Esophagus squamous epithelium (tissue), 5 donors: Measurements from ENCODE around the gene UFSP1. TPM values are rescaled to one million over a fixed set of nuclear protein-coding genes. Genes with fewer than 3 reads are reported as not detected.
"Not testable (repeated sequence)": the region's sequence is repeated elsewhere in the genome, so short reads cannot be mapped to it uniquely, and the experiment has no call there.

Experiments used
- DNase-seq: peaks from one replicate; lab custom pipeline; 2025; lab: John Stamatoyannopoulos, UW
- H3K27ac ChIP-seq, 4 donors: fragments of 200-600 bp; sonication (generic); one replicate each; pipeline ENCODE4 v1.5.1; 2016 to 2019; ENCODE audit warnings: mild to moderate bottlenecking in 1 of 4
- H3K27me3 ChIP-seq, 4 donors: fragments of 200-600 bp; sonication (generic); 1 replicate in 3 of 4; 2 replicates in 1 of 4; pipeline versions ENCODE4 v1.5.1 to v1.6.0; 2017 to 2021; ENCODE audit warnings: antibody characterized with exemption in 1 of 4
- H3K36me3 ChIP-seq, 3 donors: fragments of 200-600 bp; sonication (generic); one replicate each; pipeline ENCODE4 v1.5.1; 2016 to 2019
- H3K4me1 ChIP-seq, 3 donors: fragments of 200-600 bp; sonication (generic); one replicate each; pipeline ENCODE4 v1.5.1; 2017 to 2019
- H3K4me3 ChIP-seq, 4 donors: fragments of 200-600 bp; sonication (generic); 1 replicate in 3 of 4; 2 replicates in 1 of 4; pipeline ENCODE4 v1.5.1; 2016 to 2019; ENCODE audit warnings: mild to moderate bottlenecking in 2 of 4, moderate library complexity in 1 of 4
- H3K9me3 ChIP-seq, 3 donors: fragments of 200-600 bp; sonication (generic); one replicate each; pipeline ENCODE4 v1.5.1; 2016 to 2019
- POLR2A ChIP-seq, 4 donors: fragments of 450-650 bp; IDR thresholded peaks; one replicate each; pipeline ENCODE4 v1.6.1; 2017; ENCODE audit warnings: antibody characterized with exemption in 4 of 4, mild to moderate bottlenecking in 4 of 4, moderate library complexity in 3 of 4
- WGBS, 2 donors: methylation state at CpG; one replicate each; pipeline ENCODE4 v1.1.5; 2018; 5-methylcytosine and 5-hydroxymethylcytosine counted together
- intact Hi-C: fragments of 100-400 bp; cut with DNase I; formaldehyde crosslinking; loops from one replicate; pipeline ENCODE4 v1.15.0; 2022
- total RNA-seq, 4 donors: library from RNA; depleted of rRNA; stranded (reverse); fragments of >200 nt; gene quantifications; one replicate each; pipeline ENCODE4 v1.1.0, GENCODE V29; 2016
- TF ChIP-seq, protein P1 (sequence below), 6 experiments: fragments of 450-650 bp in 4 of 6; fragments of 200-600 bp in 2 of 6; sonication (generic) in 2 of 6; IDR thresholded peaks; one replicate each; pipeline ENCODE4 v1.5.1; 2016 to 2019; ENCODE audit warnings: antibody characterized with exemption in 6 of 6, mild to moderate bottlenecking in 4 of 6, moderate library complexity in 4 of 6
- donor health status: DM: yes; HTN: yes; CAD: no.

The UFSP1 gene
- total RNA-seq, 4 donors from 2014 or later, result 1.3 to 8.4 (median 5.5) TPM

DNA sequence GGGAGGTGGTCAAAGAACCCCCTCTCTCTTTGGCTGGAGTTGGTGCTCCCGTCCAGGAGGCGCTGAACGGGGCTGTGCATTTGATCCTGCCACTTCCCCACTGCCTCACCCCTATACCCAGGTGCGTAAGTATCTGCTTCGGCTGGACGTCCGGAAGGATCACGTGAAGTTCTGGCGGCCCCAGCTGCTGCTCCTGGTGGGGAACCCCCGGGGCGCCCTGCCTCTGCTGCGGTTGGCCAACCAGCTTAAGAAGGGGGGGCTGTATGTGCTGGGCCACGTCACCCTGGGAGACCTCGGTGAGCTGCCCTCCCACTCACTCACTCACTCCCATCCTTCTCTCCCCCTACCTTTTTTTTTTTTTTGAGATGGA lies 27.9 kb downstream of the UFSP1 start:
- Histone ChIP-seq H3K9me3 (no peaks in the 10 kb centered on the region), H3K4me1 (peaks cover 11 to 29% (median 11%) of the 10 kb centered on the region in 3 donors), H3K36me3 (peaks cover 16 to 68% (median 19%) of the 10 kb centered on the region in 3 donors), H3K27me3 (no peaks in the 10 kb centered on the region), H3K27ac (no peak overlapping the region), H3K4me3 (no peak overlapping the region)
- no peak for TF ChIP-seq POLR2A (IDR thresholded peaks at IDR 0.05)
- TF ChIP-seq, protein P1, sequence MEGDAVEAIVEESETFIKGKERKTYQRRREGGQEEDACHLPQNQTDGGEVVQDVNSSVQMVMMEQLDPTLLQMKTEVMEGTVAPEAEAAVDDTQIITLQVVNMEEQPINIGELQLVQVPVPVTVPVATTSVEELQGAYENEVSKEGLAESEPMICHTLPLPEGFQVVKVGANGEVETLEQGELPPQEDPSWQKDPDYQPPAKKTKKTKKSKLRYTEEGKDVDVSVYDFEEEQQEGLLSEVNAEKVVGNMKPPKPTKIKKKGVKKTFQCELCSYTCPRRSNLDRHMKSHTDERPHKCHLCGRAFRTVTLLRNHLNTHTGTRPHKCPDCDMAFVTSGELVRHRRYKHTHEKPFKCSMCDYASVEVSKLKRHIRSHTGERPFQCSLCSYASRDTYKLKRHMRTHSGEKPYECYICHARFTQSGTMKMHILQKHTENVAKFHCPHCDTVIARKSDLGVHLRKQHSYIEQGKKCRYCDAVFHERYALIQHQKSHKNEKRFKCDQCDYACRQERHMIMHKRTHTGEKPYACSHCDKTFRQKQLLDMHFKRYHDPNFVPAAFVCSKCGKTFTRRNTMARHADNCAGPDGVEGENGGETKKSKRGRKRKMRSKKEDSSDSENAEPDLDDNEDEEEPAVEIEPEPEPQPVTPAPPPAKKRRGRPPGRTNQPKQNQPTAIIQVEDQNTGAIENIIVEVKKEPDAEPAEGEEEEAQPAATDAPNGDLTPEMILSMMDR (IDR thresholded peaks at IDR 0.05), result no peak
- intact Hi-C loops, result no loop called here
- no peak for DNase-seq
- 87 to 88% methylated on average over 10 to 14 of the region's 14 CpGs for WGBS, 2 donors

DNA sequence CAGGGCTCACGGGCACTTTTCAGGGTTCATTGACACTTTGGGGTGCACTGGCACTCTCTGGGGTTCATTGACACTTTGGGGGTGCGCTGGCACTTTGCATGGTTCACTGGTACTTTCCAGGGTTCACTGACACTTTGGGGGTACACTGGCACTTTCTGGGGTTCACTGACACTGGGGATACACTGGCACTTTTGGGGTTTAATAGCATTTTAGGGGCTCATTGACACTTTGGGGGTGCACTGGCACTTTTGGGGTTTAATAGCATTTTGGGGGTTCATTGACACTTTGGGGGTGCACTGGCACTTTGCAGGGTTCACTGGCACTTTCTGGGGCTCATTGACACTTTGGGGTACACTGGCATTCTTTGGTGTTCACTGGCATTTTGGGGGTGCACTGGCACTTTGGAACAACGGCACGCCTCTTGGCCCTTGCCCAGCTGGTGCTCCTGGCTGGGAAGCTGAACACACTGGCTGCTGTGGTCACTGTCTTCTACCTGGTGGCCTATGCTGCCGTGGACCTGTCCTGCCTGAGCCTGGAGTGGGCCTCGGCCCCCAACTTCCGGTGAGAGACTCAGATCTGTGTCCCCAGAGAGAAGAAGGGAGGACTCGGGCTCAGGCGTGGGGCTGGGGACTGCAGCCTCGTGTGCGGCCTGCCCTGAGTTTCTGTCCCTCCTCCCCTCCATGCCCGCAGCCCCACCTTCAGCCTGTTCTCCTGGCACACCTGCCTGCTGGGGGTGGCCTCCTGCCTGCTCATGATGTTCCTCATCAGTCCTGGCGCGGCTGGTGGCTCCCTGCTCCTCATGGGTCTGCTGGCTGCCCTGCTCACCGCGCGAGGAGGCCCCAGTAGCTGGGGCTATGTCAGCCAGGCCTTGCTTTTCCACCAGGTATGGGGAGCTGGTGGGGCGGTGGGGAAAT lies 28.6 kb downstream of the UFSP1 start:
- Histone ChIP-seq H3K36me3 (peaks cover 16 to 74% (median 19%) of the 10 kb centered on the region in 3 donors), H3K4me1 (peaks cover 4 to 22% (median 5%) of the 10 kb centered on the region in 3 donors), H3K27ac (no peak overlapping the region), H3K27me3 (no peaks in the 10 kb centered on the region), H3K4me3 (no peak overlapping the region), H3K9me3 (no peaks in the 10 kb centered on the region)
- no peak for DNase-seq
- intact Hi-C loops, result no loop called here
- TF ChIP-seq, protein P1 (IDR thresholded peaks at IDR 0.05), result no peak
- no peak for TF ChIP-seq POLR2A (IDR thresholded peaks at IDR 0.05)
- 80 to 89% methylated on average over 4 to 5 of the region's 18 CpGs for WGBS, 2 donors

DNA sequence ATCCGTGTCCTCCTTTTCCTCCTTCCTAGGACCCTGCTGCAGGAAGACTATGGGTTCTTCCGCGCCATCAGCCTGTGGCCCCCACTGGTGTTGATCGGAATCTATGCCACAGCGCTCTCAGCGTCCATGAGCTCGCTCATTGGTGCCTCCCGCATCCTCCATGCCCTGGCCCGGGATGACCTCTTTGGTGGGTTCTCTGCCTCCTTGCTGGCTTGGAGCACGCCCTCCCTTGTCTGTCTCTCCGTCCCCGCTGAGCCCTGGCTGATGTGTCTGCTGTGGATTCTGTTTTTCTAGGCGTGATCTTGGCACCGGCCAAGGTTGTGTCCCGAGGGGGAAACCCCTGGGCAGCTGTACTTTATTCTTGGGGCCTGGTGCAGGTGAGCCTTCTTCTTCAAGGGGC lies 29.7 kb downstream of the UFSP1 start:
- TF ChIP-seq, protein P1 (IDR thresholded peaks at IDR 0.05), result no peak
- TF ChIP-seq POLR2A (IDR thresholded peaks at IDR 0.05), result no peak
- Histone ChIP-seq H3K4me3 (no peak overlapping the region), H3K4me1 (peaks cover 0 to 11% (median 0%) of the 10 kb centered on the region in 3 donors), H3K36me3 (peaks cover 16 to 81% (median 19%) of the 10 kb centered on the region in 3 donors), H3K27me3 (no peaks in the 10 kb centered on the region), H3K9me3 (no peaks in the 10 kb centered on the region), H3K27ac (no peak overlapping the region)
- intact Hi-C loops, result loop anchor here (5.0 kb wide), 1 partner anchor 163 kb away; no protein-coding TSS in a partner anchor
- WGBS, 2 donors, result 81 to 85% methylated on average over 10 to 15 of the region's 15 CpGs
- DNase-seq, result no peak

DNA sequence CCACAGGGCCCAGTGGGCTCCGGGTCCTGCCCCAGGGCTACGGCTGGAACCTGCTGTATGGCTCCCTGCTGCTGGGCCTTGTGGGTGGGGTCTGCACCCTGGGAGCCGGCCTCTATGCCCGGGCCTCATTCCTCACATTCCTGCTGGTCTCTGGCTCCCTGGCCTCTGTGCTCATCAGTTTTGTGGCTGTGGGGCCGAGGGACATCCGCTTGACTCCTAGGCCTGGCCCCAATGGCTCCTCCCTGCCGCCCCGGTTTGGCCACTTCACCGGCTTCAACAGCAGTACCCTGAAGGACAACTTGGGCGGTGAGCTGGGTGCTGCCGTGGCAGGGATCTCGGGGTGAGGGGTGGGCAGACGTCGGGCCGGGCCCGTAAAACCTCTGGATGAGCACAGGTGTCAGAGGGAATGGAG lies 32.6 kb downstream of the UFSP1 start:
- peaks cover 15 to 64% (median 16%) of the 10 kb centered on the region in 3 donors for H3K36me3 ChIP-seq
- DNase-seq, result no peak
- 100% methylated on average over 1 to 7 of the region's 16 CpGs for WGBS, 2 donors
- no peak for TF ChIP-seq POLR2A (IDR thresholded peaks at IDR 0.05)
- TF ChIP-seq, protein P1 (IDR thresholded peaks at IDR 0.05), result no peak
- H3K27ac ChIP-seq, result no peak overlapping the region
- no peaks in the 10 kb centered on the region for H3K27me3 ChIP-seq
- no peak overlapping the region for H3K4me3 ChIP-seq
- no peaks in the 10 kb centered on the region for H3K9me3 ChIP-seq
- peaks cover 14 to 28% (median 16%) of the 10 kb centered on the region in 3 donors for H3K4me1 ChIP-seq
- intact Hi-C loops, result loop anchor here (5.0 kb wide), 1 partner anchor 160 kb away; no protein-coding TSS in a partner anchor

DNA sequence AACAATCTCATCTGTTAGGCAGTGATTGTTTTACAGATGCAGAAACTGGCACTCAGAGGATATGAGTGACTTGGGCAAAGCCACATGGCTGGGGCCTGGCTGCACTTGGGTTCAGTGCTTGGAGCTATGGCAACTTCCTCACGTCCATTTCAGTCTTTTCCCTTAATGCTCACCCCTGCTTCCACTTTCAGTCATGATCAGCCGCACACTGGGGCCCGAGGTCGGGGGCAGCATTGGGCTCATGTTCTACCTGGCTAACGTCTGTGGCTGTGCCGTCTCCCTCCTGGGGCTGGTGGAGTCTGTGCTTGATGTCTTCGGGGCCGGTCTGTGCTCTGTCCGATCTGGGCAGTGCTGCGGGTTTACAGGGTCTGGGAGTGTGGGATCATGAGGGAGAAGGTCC lies 34.0 kb downstream of the UFSP1 start:
- peaks cover 17 to 34% (median 18%) of the 10 kb centered on the region in 3 donors for H3K4me1 ChIP-seq
- no peak overlapping the region for H3K27ac ChIP-seq
- H3K9me3 ChIP-seq, result no peaks in the 10 kb centered on the region
- DNase-seq, result no peak
- H3K4me3 ChIP-seq, result no peak overlapping the region
- H3K27me3 ChIP-seq, result no peaks in the 10 kb centered on the region
- peaks cover 2 to 51% (median 7%) of the 10 kb centered on the region in 3 donors for H3K36me3 ChIP-seq
- intact Hi-C loops, result loop anchor here (5.0 kb wide), 1 partner anchor 158 kb away; no protein-coding TSS in a partner anchor
- TF ChIP-seq, protein P1 (IDR thresholded peaks at IDR 0.05), result no peak
- TF ChIP-seq POLR2A (IDR thresholded peaks at IDR 0.05), result no peak
- 91 to 100% methylated on average over 1 to 10 of the region's 10 CpGs for WGBS, 2 donors

DNA sequence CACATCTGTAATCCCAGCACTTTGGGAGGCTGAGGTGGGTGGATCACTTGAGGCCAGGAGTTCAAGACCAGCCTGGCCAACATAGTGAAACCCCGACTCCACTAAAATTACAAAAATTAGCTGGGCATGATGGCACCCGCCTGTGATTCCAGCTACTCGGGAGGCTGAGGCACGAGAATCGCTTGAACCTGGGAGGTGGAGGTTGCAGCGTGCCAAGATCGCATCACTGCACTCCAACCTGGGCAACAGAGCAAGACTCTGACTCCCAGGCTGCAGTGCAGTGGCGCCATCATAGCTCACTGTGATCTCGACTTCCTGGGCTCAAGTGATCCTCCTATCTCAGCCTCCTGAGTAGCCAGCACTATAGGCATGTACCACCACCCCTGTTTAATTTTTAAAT lies 34.6 kb downstream of the UFSP1 start:
- H3K27ac ChIP-seq, H3K4me3 ChIP-seq, H3K9me3 ChIP-seq, DNase-seq, H3K27me3 ChIP-seq: not testable (repeated sequence)
- Histone ChIP-seq H3K36me3 (peaks cover 0 to 45% (median under 1%) of the 10 kb centered on the region in 3 donors), H3K4me1 (peaks cover 17 to 34% (median 18%) of the 10 kb centered on the region in 3 donors)
- WGBS, 2 donors, result 93 to 97% methylated on average over 4 to 9 of the region's 9 CpGs
- intact Hi-C loops, result loop anchor here (5.0 kb wide), 2 partner anchors 58 to 158 kb away; no protein-coding TSS in a partner anchor
